Germinal center (tissue), 1 donor: Measurements from ENCODE around the gene TBC1D9.
"Not testable (repeated sequence)": the region's sequence is repeated elsewhere in the genome, so short reads cannot be mapped to it uniquely, and the experiment has no call there.

Experiments
- DNase-seq: peaks from one replicate; pipeline ENCODE4 v3.0.0; 2012; ENCODE audit warnings: mixed read lengths, low spot score

The TBC1D9 gene

DNA sequence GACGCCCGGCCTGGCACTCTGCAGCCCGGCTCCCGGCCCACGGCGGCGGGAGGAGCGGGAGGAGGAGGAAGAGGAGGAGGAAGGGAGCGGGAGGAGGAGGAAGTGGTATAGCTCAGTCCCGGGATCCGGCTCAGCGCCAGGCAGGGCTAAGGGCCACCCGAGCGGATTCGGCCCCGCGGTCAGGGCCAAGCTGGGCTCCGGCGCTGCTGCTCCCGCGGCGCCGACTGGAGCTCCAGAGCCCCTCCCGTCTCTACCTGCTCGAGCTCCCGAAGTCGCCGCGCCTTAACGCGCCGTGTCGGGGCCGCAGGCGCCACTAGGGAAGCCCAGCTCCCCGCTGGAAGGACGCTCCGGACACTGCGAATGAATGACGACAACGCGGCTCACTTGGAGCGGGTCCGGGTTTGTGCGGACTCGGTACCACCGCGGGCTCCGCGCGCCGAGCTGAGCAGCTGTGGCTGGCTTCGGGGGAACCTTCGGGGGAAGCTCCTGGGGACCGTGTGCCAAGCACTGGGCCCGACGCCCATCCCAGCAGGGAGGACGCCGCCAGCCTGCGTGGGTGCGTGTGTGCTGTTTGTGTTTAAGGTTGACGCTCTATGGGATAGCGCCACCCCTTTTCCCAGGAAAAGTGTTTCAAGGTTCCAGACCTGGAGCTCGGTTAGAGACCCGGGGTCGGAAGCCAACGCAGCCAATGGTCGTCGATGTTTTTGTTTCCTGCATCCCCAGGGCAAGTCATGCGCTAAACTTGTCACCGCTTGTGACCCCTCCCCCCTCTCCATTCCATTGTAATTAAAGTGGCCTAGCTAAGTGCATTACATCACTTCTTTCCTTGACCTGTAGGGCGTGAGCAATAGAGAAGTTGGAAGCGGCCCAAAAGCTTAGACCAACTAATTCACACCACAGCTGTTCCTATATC is at the start of gene TBC1D9:
Gene TBC1D9, minus strand, starts transcription at position 67 of the 913 bp plus-strand sequence. CDS start 340 bp downstream, outside the sequence.
- peak; percentile 32 for DNase-seq

DNA sequence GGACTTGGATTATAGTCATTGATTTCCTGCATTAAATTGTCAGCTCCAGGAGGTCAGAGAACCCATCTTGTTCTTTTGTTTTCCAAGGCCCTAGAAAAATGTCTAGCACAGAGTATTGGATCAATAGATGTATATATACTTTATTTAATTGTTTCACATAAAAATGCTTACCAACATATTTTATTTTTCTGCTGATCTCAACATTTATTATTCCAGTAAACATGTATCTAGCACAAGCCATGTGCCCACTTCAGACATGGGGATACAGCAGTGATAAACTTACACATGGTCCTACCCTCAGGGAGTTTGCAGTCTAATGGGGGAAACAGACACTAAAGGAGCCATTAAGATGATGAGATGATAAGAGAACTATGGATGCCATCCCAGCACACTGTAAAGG is 49.1 kb upstream of the TBC1D9 start:
- no peak for DNase-seq

DNA sequence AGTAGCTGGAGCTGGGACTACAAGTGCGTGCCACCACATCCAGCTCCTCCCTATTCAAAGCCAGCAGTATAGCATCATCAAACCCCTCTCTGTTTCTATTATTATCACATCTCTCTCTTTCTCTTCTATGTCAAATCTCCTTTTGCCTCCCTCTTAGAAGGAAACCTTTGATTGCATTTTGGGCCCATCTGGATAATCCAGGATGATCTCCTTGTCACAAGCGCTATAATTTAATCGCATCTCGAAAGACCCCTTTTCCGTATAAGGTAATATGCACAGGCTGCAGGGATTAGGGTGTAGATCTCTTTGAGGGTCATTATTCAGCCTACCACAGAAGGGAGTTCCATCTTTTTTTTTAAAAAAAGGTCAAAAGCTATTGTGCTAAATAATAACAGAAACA is 46.4 kb upstream of the TBC1D9 start:
- no peak for DNase-seq

GRCh38 chr4:140800666-140801065 is 44.5 kb upstream of the TBC1D9 start:
- DNase-seq: peak; percentile 47

DNA sequence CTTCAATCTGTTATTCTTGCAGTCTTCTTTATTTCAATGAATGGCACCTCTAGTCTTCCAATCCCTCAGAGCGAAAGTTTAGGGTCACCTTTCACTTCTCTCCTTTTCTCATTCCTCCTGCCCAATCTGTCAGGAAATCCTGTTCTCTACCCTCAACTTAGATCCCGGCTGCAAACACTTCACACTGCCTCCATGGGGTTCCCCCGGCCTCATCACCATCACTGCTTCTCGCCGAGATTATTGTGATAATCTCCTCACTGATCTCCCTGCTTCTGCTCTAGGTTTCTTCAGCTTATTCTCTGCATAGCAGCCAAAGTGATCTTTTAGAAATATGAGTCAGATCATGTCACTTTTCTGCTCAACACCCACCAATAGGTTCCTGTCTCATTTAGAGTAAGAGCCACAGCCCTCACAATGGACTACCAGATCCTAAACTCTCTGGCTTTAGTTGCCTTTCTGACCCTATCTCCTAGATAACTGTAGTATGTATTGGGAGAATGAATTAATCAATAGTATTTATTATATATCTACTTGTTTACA is 43.6 kb upstream of the TBC1D9 start:
- DNase-seq: no peak

DNA sequence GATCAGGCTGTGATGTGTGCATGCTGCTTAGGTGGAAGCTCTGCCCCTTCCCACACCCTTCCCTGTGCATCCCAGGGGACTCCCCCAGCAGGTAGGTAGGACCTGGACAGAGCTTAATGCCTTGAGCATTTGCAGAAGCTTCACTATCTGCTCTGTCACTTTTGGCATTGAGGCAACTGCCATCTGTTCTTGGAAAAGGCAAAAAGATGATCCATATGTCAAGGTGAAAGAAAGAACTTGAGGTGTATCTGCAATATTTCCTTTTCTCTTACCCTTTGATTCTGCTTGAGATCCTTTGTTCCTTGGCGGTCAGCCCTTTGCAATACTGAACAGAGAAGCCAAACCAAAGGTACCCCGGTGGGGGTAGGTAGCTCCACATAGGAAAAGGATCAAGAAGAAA is 37.1 kb upstream of the TBC1D9 start:
- no peak for DNase-seq

- peak; percentile 75 for DNase-seq
These were observed 34.6 kb upstream of the TBC1D9 start for GRCh38 chr4:140790765-140791164.

GRCh38 chr4:140790171-140790570 is 34.0 kb upstream of the TBC1D9 start:
- DNase-seq: peak; percentile 18

GRCh38 chr4:140789759-140790158 is 33.6 kb upstream of the TBC1D9 start:
- DNase-seq: peak; percentile 19

GRCh38 chr4:140782787-140783186 is 26.6 kb upstream of the TBC1D9 start:
- not testable (repeated sequence) for DNase-seq

- no peak for DNase-seq
These were observed 25.4 kb upstream of the TBC1D9 start for GRCh38 chr4:140781596-140781995.

GRCh38 chr4:140777894-140778293 is 21.7 kb upstream of the TBC1D9 start:
- no peak for DNase-seq

DNA sequence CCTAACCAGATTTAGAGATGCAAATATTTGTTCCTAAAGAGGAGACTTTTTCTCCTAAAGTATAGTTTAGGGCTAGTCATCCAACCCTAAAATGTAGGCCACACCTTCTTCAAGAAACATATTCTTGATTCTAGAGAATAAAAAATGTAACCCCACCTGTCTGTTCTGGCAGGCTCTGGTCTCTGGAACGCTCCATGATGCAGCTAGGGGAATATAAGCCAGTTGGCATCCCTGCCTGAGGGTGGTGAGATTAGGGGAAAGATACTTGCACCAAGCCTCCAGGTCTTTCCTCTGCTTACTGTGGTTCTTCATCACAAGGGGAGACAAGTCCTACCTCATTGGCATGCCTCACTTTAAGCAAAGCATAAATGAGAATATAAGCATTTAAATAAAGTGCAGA is 21.2 kb upstream of the TBC1D9 start:
- DNase-seq: no peak

DNA sequence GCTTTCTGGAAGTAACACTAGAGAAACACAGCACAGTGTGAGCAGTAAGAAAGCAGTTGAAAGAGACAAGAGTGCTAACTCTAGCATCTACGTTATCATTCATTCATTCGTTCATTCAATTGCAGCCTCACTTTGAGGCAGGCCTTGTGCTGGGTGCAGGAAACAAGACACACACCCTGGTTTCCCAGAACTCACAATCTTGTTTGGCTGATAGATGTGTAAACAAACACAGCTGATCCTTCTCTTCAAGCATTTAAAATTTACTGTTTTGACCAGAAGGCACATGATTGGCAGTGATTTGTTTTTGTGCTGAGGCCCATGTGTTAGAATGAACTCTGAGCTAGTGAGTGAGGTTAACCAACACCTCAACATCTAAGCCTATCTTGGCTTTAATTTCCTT is 20.4 kb upstream of the TBC1D9 start:
- no peak for DNase-seq

DNA sequence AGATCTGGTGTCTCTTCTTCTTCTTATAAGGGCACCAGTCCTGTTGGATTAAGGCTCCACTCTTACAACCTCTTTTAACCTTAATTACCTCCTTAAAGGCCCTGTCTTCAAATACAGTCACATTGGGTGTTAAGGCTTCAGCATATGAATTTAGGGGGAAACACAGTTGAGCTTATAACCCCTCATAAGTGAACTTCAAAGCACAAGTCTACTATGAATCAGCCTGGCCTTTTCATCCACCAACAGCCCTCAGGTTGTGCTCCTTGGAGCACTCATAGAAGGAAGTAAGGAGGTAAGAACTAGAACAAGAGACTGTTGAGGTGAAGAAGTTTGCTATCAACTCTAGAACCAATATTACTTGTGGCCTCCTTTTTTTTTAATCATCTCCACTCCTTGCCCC is 18.8 kb upstream of the TBC1D9 start:
- DNase-seq: no peak

DNA sequence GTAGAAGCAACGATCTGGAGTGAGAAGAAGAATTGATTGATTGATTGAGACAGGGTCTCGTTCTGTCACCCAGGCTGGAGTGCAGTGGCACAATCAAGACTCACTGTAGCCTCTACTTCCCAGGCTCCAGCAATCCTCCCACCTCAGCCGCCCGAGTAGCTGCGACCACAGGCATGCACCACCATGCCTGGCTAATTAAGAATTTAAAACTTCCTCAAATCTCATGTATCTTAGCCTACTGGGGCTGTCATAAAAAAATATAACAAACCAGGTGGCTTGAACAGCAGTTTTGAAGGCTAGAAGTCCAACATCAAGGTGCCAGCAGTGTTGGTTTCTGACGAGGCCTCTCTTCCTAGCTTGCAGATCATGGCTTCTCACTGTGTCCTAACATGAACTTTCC is 18.3 kb upstream of the TBC1D9 start:
- no peak for DNase-seq

GRCh38 chr4:140769209-140769608 is 13.0 kb upstream of the TBC1D9 start:
- no peak for DNase-seq

DNA sequence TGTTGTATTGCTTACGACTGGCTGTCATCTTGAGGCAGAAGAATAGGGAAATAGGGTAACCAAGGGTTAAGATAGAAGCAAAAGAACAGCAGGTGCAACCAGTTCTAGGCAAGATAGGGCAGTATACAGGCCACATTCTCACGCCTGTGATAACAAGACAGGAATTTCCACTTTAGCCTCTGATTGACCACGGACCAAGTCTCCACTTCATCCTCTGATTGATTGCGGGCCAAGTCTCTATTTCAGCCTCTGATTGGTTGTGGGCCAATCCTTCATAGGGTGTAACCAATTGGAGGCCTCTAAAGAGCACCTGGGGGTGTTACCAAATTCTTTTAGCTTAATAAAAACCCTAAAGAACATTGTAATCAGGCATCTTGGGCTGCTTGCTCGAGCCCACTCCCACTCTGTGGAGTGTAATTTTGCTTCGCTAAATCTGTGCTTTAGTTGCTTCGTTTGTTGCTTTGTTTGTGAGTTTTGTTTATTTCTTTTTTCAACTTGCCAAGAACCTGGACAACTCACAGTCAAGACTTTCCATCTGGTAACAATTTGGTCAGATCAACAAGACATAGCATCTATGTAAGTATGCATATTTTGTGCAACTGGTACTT is 8.7 kb upstream of the TBC1D9 start:
- no peak for DNase-seq

DNA sequence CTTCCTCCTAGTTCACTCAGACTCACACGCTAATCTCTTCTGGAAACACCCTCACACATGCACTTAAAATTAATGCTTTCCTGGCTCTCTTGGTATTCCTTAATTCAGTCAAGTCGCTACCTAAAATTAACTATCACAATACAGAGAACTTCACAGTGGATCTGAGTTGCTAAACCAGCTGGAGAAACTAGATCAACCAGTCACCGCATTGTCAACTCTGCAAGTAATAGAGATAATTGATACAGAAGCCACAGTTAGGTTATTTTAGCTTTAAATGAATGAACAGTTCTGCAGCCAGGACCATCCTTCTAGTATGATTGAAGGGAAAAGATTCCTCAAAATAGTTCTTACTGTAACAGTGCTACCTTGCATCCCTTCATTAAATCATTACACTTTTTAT is 6.0 kb upstream of the TBC1D9 start:
- no peak for DNase-seq

DNA sequence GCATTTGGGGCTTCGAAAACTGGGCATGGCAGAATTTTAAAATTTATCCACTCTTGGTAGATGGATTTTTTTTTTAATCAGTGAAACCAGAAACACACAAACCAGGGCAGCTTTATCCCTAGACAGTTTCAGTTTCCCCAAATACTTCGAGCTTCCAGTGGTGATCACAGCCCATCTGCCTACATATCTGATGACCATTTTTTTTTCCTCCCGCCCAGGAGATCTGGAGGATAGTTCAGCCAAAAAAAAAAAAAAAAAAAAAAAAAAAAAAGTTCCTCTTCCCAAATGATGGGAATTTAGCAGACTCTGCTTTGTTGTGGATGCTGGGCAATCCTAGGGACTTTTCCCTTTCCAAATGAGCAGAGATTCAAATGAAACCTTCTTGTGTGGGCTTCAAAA is 1.0 kb upstream of the TBC1D9 start:
- DNase-seq: no peak

DNA sequence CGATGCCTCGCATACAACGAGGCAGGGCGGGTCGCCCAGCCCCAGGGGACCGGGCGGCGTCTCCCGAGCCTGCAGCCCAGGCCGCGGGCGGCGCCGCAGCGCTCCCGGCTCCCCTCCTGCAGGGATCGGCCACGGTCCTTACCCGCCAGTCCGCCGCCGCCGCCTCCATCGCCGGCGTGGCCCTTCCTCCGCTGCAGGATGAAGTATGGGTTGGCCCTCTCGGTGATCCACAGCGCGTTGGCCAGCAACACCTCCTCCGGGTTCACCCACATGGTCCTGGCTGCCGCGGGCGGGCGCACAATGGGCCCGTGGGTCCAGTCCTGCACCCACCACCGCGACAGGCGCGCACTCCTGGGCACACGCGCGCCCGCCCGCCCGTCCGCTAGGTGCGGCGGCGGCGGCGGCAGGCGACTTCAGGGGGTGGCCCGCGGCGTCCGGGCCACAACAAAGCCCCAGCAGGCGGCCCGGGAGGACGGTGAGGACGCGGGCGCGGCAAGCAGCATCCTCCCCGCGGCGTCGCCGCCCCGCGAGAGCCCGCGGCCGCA is 339 bp downstream of the TBC1D9 start:
- DNase-seq: peak; percentile 54

DNA sequence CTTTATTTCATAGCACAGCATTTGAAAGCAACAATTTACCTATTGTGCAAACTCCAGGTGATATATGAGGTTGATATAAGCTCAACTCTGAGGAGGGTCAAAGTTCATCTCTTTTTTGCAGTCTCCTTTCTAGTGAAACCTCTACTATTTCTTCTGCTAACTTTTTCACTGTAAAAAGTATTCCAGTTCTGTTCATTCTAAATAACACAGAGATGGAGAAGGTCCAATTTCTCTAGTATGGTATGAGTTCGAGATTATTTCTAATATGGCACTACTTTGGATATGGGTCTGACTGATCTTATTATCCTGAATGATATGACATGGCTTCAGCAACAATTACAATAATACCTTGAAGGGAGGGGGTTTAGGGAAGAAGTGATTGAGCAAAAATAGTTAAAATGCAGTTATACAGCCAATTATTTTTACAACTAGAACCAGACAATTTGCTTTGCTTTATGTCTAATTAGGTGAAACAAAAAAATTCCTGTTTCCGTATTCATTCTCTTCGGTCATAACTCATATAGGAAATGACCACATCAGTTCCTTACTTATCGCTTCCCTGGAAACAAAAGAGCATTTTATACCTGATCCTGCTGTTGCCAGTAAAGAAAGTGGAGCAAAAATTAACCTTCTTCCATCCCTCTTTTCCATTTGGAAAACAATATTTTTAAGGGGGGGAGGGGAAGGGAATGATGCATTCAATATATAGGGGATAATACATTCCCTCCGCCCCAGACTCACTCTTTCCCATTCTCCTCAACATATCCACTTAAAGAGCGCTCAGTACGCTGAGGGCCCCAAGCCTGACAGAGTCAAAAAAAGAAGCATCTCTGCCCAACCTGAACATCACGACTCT is 1.0 kb downstream of the TBC1D9 start:
- no peak for DNase-seq
